Measurements from ENCODE around the gene NRP2. TPM values are rescaled to one million over a fixed set of nuclear protein-coding genes. Genes with fewer than 3 reads are reported as not detected.

The NRP2 gene
- total and polyA plus RNA-seq, 2 of the 13 experiments (the other 11 are each of a cell fraction or from before 2014, with no cell fraction given) = 0.65 to 1.4 TPM

- TF ChIP-seq, protein P1, sequence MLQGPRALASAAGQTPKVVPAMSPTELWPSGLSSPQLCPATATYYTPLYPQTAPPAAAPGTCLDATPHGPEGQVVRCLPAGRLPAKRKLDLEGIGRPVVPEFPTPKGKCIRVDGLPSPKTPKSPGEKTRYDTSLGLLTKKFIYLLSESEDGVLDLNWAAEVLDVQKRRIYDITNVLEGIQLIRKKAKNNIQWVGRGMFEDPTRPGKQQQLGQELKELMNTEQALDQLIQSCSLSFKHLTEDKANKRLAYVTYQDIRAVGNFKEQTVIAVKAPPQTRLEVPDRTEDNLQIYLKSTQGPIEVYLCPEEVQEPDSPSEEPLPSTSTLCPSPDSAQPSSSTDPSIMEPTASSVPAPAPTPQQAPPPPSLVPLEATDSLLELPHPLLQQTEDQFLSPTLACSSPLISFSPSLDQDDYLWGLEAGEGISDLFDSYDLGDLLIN (CRISPR knock-in tag; IDR thresholded peaks at IDR 0.05; ENCODE audit: borderline replicate concordance) = no peak
- TF ChIP-seq ZNF503 (CRISPR knock-in tag; IDR thresholded peaks at IDR 0.05) (no peak), KMT2A (CRISPR knock-in tag; IDR thresholded peaks at IDR 0.05) (no peak), FLYWCH1 (CRISPR knock-in tag; IDR thresholded peaks at IDR 0.05) (no peak), ZSCAN30 (CRISPR knock-in tag; IDR thresholded peaks at IDR 0.05) (no peak), ZNF510 (CRISPR knock-in tag; IDR thresholded peaks at IDR 0.05; ENCODE audit: low read depth) (no peak), NFYC (CRISPR knock-in tag; IDR thresholded peaks at IDR 0.05) (no peak), FOSL2 (CRISPR knock-in tag; IDR thresholded peaks at IDR 0.05) (peak; percentile 19; the same call in 1 of the 2 replicates), SAP130 (CRISPR knock-in tag; IDR thresholded peaks at IDR 0.05; ENCODE audit: low read depth) (peak; percentile 16; the same call in 1 of the 2 replicates), TBL1XR1 (IDR thresholded peaks at IDR 0.05; ENCODE audit: borderline replicate concordance, low read length, partially characterized antibody) (no peak), MTA1 (CRISPR knock-in tag; IDR thresholded peaks at IDR 0.05; ENCODE audit: borderline replicate concordance) (0 out of 2 replicates have a peak, but pooled peaks have one; percentile 44)
- TF ChIP-seq, protein P2, sequence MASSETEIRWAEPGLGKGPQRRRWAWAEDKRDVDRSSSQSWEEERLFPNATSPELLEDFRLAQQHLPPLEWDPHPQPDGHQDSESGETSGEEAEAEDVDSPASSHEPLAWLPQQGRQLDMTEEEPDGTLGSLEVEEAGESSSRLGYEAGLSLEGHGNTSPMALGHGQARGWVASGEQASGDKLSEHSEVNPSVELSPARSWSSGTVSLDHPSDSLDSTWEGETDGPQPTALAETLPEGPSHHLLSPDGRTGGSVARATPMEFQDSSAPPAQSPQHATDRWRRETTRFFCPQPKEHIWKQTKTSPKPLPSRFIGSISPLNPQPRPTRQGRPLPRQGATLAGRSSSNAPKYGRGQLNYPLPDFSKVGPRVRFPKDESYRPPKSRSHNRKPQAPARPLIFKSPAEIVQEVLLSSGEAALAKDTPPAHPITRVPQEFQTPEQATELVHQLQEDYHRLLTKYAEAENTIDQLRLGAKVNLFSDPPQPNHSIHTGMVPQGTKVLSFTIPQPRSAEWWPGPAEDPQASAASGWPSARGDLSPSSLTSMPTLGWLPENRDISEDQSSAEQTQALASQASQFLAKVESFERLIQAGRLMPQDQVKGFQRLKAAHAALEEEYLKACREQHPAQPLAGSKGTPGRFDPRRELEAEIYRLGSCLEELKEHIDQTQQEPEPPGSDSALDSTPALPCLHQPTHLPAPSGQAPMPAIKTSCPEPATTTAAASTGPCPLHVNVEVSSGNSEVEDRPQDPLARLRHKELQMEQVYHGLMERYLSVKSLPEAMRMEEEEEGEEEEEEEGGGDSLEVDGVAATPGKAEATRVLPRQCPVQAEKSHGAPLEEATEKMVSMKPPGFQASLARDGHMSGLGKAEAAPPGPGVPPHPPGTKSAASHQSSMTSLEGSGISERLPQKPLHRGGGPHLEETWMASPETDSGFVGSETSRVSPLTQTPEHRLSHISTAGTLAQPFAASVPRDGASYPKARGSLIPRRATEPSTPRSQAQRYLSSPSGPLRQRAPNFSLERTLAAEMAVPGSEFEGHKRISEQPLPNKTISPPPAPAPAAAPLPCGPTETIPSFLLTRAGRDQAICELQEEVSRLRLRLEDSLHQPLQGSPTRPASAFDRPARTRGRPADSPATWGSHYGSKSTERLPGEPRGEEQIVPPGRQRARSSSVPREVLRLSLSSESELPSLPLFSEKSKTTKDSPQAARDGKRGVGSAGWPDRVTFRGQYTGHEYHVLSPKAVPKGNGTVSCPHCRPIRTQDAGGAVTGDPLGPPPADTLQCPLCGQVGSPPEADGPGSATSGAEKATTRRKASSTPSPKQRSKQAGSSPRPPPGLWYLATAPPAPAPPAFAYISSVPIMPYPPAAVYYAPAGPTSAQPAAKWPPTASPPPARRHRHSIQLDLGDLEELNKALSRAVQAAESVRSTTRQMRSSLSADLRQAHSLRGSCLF (CRISPR knock-in tag; IDR thresholded peaks at IDR 0.05; ENCODE audit: borderline replicate concordance) = no peak
- TF ChIP-seq, protein P3, sequence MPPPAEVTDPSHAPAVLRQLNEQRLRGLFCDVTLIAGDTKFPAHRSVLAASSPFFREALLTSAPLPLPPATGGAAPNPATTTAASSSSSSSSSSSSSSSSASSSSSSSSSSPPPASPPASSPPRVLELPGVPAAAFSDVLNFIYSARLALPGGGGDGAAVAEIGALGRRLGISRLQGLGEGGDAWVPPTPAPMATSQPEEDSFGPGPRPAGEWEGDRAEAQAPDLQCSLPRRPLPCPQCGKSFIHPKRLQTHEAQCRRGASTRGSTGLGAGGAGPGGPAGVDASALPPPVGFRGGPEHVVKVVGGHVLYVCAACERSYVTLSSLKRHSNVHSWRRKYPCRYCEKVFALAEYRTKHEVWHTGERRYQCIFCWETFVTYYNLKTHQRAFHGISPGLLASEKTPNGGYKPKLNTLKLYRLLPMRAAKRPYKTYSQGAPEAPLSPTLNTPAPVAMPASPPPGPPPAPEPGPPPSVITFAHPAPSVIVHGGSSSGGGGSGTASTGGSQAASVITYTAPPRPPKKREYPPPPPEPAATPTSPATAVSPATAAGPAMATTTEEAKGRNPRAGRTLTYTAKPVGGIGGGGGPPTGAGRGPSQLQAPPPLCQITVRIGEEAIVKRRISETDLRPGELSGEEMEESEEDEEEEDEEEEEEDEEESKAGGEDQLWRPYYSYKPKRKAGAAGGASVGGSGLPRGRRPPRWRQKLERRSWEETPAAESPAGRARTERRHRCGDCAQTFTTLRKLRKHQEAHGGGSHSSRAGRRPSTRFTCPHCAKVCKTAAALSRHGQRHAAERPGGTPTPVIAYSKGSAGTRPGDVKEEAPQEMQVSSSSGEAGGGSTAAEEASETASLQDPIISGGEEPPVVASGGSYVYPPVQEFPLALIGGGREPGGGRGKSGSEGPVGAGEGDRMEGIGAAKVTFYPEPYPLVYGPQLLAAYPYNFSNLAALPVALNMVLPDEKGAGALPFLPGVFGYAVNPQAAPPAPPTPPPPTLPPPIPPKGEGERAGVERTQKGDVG (CRISPR knock-in tag; IDR thresholded peaks at IDR 0.05; ENCODE audit: borderline replicate concordance) = 0 out of 2 replicates have a peak, but pooled peaks have one; percentile 31
- TF ChIP-seq, protein P4, sequence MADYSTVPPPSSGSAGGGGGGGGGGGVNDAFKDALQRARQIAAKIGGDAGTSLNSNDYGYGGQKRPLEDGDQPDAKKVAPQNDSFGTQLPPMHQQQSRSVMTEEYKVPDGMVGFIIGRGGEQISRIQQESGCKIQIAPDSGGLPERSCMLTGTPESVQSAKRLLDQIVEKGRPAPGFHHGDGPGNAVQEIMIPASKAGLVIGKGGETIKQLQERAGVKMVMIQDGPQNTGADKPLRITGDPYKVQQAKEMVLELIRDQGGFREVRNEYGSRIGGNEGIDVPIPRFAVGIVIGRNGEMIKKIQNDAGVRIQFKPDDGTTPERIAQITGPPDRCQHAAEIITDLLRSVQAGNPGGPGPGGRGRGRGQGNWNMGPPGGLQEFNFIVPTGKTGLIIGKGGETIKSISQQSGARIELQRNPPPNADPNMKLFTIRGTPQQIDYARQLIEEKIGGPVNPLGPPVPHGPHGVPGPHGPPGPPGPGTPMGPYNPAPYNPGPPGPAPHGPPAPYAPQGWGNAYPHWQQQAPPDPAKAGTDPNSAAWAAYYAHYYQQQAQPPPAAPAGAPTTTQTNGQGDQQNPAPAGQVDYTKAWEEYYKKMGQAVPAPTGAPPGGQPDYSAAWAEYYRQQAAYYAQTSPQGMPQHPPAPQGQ (CRISPR knock-in tag; IDR thresholded peaks at IDR 0.05; ENCODE audit: borderline replicate concordance) = no peak
These were observed 104.7 kb downstream of the NRP2 start (continued) for GRCh38 chr2:205786976-205787375.
